Subcutaneous abdominal adipose tissue (tissue), 5 donors: ENCODE data around the gene AK4.
A peak's percentile ranks its signal among the peaks of the same experiment; 100 is the strongest.
"Not testable (repeated sequence)": the region's sequence is repeated elsewhere in the genome, so short reads cannot be mapped to it uniquely, and the experiment has no call there.

Experiments
- H3K27ac ChIP-seq: one replicate; pipeline ENCODE4 v1.7.0; 2013; ENCODE audit warnings: low read depth, mild to moderate bottlenecking, inconsistent platforms, low read length, moderate library complexity
- H3K27me3 ChIP-seq, 5 donors: one replicate each; pipeline ENCODE4 v1.7.0; 2013; ENCODE audit warnings: low read length in 5 of 5, inconsistent platforms in 1 of 5; ENCODE audit not compliant: control insufficient read depth in 5 of 5, insufficient read depth in 4 of 5
- H3K36me3 ChIP-seq, 5 donors: one replicate each; pipeline ENCODE4 v1.7.0; 2013; ENCODE audit warnings: low read length in 5 of 5; ENCODE audit not compliant: control insufficient read depth in 5 of 5, insufficient read depth in 5 of 5
- H3K4me1 ChIP-seq, 5 donors: one replicate each; pipeline ENCODE4 v1.7.0; 2013; ENCODE audit warnings: low read length in 5 of 5, mild to moderate bottlenecking in 3 of 5, moderate library complexity in 1 of 5; ENCODE audit not compliant: control insufficient read depth in 5 of 5, insufficient read depth in 5 of 5
- H3K4me3 ChIP-seq, 5 donors: one replicate each; pipeline ENCODE4 v1.7.0; 2013; ENCODE audit warnings: low read length in 5 of 5, low read depth in 1 of 5
- H3K9ac ChIP-seq, 5 donors: one replicate each; pipeline ENCODE4 v1.7.0; 2013; ENCODE audit warnings: low read length in 5 of 5, mild to moderate bottlenecking in 4 of 5, moderate library complexity in 3 of 5
- H3K9me3 ChIP-seq, 5 donors: one replicate each; pipeline ENCODE4 v1.7.0; 2013; ENCODE audit warnings: low read length in 5 of 5; ENCODE audit not compliant: control insufficient read depth in 5 of 5
- donor health status: healthy.
- donor health status: healthy.
- donor health status: healthy.
- donor health status: healthy.
- donor health status: healthy.

The AK4 gene

DNA sequence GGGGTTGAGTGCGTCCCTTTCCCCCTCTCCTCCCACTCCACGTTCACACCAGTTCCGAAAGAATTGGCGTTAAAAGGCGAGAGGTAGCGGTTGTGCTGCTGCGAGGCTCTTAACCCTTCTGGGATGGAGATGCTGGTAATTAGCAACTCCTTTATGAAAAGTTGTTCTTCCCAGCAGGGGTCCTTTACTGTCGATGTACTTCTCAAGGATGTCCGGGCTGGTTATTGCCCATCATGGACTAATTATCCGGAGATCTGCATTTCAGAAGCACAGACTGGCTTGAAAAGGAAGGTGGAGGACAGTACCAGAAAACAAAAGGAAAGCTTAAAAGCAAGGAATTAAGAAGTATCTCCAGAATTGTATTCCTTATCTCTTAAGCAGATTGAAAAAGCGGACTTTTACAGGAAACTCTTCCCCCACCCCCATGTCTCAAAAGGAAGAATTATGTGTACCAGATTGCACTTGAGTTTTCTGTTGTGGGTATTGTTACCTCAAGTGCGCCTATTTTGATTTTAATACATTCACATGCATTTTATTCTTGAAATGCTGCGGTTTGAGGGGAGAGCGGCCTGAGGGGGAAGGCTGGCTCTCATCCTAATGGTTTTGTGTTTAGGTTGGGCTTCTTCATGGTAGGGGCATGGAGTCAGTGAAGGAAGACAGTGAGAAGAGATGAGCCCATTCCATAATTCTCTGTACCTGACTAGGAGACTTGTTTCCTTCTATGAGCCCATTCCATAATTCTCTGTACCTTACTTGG lies 1.5 kb downstream of the AK4 start:
- H3K36me3 ChIP-seq: no peaks in the 10 kb centered on the region
- peak overlapping the region; percentile 38 to 86 (median 75) for H3K9ac ChIP-seq
- H3K4me1 ChIP-seq: peaks cover 0 to 30% (median 21%) of the 10 kb centered on the region in 5 donors
- peak overlapping the region; percentile 77 for H3K27ac ChIP-seq
- no peaks in the 10 kb centered on the region for H3K27me3 ChIP-seq
- H3K9me3 ChIP-seq: no peaks in the 10 kb centered on the region
- peak overlapping the region; percentile 49 to 80 (median 77) for H3K4me3 ChIP-seq

GRCh38 chr1:65150108-65150463 lies 2.1 kb downstream of the AK4 start:
- Histone ChIP-seq H3K27ac (peak overlapping the region; percentile 77), H3K9ac (peak overlapping the region in 1 of 5 donors; percentile 86), H3K9me3 (no peaks in the 10 kb centered on the region), H3K4me1 (peaks cover 0 to 30% (median 21%) of the 10 kb centered on the region in 5 donors), H3K36me3 (no peaks in the 10 kb centered on the region), H3K4me3 (no peak overlapping the region), H3K27me3 (no peaks in the 10 kb centered on the region)

DNA sequence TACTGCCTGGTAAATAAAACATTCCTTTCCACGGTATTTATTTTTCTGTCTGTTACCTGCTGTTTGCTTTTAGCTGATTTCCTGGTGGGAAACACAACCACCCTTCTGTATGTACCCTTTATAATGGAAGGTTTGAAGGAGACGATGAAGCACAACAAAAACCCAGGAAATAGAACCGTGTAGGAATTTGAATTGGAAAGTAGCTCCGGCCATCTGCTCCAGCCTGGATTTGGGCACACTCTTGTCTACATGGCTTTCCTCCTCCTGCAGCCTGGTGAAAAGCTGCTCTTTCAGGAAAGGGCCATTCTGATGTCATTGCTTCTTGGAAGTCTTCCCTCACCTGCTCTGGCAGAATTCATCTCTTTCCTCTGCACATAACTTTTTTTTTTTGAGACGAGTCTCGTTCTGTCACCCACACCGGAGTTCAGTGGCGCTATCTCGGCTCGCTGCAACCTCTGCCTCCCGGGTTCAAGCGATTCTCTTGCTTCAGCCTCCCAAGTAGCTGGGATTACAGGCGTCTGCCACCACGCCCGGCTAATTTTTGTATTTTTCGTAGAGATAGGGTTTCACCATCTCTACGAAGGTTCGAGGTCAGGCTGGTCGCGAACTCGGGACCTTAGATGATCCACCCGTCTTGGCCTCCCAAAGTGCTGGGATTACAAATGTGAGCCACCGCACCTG lies 2.7 kb downstream of the AK4 start:
- H3K27ac ChIP-seq: peak overlapping the region; percentile 77

GRCh38 chr1:65151641-65152040 lies 3.6 kb downstream of the AK4 start:
- H3K4me3 ChIP-seq: no peak overlapping the region
- no peak overlapping the region for H3K27ac ChIP-seq
- H3K9me3 ChIP-seq: no peaks in the 10 kb centered on the region
- no peaks in the 10 kb centered on the region for H3K27me3 ChIP-seq
- peaks cover 0 to 30% (median 21%) of the 10 kb centered on the region in 5 donors for H3K4me1 ChIP-seq
- no peak overlapping the region for H3K9ac ChIP-seq
- H3K36me3 ChIP-seq: no peaks in the 10 kb centered on the region

More for the DNA sequence above, 2.7 kb downstream of the AK4 start:
- H3K36me3 ChIP-seq: no peaks in the 10 kb centered on the region
- no peaks in the 10 kb centered on the region for H3K27me3 ChIP-seq
- peak overlapping the region in 1 of 5 donors; percentile 13 for H3K9ac ChIP-seq
- peaks cover 0 to 30% (median 21%) of the 10 kb centered on the region in 5 donors for H3K4me1 ChIP-seq
- H3K4me3 ChIP-seq: no peak overlapping the region
- H3K9me3 ChIP-seq: no peaks in the 10 kb centered on the region

DNA sequence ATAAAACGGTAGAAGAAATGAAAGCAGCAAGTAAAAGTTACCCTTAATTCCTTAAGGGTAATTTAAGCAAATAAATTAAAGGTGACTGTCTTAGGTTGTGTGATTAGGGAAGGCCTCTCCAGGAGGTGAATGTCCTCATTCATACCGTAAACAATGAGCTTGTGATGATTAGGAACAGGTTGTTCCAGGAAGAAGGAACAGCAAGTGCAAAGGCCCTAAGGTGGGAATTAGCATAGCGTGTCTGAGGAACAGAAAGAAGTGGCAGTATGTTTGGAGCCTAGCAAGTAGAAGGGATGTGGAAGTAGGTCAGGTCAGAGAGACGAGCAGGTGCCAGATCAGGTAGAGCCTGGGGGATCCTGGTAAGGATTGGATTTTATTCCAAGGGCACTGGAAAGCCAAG lies 5.6 kb downstream of the AK4 start:
- Histone ChIP-seq H3K27ac (no peak overlapping the region), H3K4me1 (peaks cover 0 to 17% (median 11%) of the 10 kb centered on the region in 5 donors)

GRCh38 chr1:65156910-65157545 lies 9.0 kb downstream of the AK4 start:
- Histone ChIP-seq H3K9ac (no peak overlapping the region), H3K9me3 (no peaks in the 10 kb centered on the region), H3K36me3 (no peaks in the 10 kb centered on the region), H3K27me3 (no peaks in the 10 kb centered on the region), H3K27ac (no peak overlapping the region), H3K4me1 (peaks cover 0 to 10% (median 0%) of the 10 kb centered on the region in 5 donors), H3K4me3 (no peak overlapping the region)

More for the DNA sequence above, 5.6 kb downstream of the AK4 start:
- Histone ChIP-seq H3K27me3 (no peaks in the 10 kb centered on the region), H3K4me3 (no peak overlapping the region), H3K36me3 (no peaks in the 10 kb centered on the region), H3K9me3 (no peaks in the 10 kb centered on the region), H3K9ac (no peak overlapping the region)

- Histone ChIP-seq H3K9ac (no peak overlapping the region), H3K27ac (no peak overlapping the region)
Observed at GRCh38 chr1:65157546-65157941, 9.5 kb downstream of the AK4 start.

DNA sequence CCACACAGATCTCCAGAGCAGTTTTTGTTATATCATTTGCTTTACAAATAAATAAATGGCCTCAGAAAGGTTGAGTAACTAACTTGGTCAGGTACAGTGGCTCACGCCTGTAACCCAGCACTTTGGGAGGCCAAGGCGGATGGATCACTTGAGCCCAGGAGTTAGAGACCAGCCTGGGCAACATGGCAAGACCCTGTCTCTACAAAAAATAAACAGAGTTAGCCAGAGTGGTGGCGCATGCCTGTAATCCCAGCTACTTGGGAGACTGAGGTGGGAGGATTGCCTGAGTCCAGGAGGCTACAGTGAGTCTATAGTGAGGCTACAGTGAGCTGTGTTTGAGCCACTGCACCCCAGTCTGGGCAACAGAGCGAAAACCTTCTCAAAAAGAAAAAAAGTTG lies 11.3 kb downstream of the AK4 start:
- H3K36me3 ChIP-seq, H3K27me3 ChIP-seq, H3K4me3 ChIP-seq, H3K27ac ChIP-seq, H3K9ac ChIP-seq, H3K9me3 ChIP-seq: not testable (repeated sequence)
- H3K4me1 ChIP-seq: peaks cover 0 to 22% (median 7%) of the 10 kb centered on the region in 5 donors

More at GRCh38 chr1:65157546-65157941, 9.5 kb downstream of the AK4 start:
- Histone ChIP-seq H3K36me3 (no peaks in the 10 kb centered on the region), H3K27me3 (no peaks in the 10 kb centered on the region), H3K9me3 (no peaks in the 10 kb centered on the region), H3K4me1 (peaks cover 0 to 10% (median 0%) of the 10 kb centered on the region in 5 donors), H3K4me3 (no peak overlapping the region)

DNA sequence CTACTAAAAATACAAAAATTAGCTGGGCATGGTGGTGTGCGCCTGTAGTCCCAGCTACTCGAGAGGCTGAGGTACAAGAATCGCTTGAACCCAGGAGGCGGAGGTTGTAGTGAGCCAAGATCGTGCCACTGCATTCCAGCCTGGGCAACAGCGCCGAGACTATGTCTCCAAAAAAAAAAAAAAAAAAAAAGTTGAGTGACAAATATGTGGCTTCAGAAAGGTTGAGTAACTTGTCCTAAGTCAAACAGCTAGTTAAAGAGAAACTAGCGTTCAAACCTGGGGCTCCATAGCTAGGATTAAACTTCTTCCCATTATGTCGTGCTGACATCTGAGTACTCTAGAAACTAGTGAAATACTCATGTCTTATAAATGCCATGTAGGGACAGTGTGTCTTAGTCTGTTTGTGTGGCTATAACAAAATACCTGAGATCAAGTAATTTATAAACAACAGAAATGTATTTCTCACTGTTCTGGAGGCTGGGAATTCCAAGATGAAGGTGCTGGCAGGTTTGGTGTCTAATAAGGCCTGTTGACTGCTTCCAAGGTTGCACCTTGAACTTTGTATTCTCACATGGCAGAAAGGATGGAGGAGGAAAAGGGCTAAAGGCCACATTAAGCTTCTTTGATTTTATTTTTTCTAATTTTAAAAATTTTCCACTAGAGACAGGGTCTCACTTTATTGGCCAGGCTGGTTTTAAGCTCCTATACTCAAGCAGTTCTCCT lies 12.0 kb downstream of the AK4 start:
- H3K27ac ChIP-seq: no peak overlapping the region
- H3K36me3 ChIP-seq: no peaks in the 10 kb centered on the region
- no peaks in the 10 kb centered on the region for H3K27me3 ChIP-seq
- peaks cover 0 to 28% (median 7%) of the 10 kb centered on the region in 5 donors for H3K4me1 ChIP-seq
- H3K4me3 ChIP-seq: no peak overlapping the region
- no peaks in the 10 kb centered on the region for H3K9me3 ChIP-seq
- no peak overlapping the region for H3K9ac ChIP-seq
